CD4-positive, CD25-positive, alpha-beta regulatory T cell (primary cell): ENCODE results near the gene BCL2L11. TPM values are rescaled to one million over a fixed set of nuclear protein-coding genes. Genes with fewer than 3 reads are reported as not detected.
A peak's percentile ranks its signal among the peaks of the same experiment; 100 is the strongest.

Source experiments
- ATAC-seq, 2 donors: fragments of 150-1000 bp; cut with Tn5 transposase; one replicate each; pipeline ENCODE4 v1.10.0; 2021; ENCODE audit warnings: low read depth in 2 of 2, moderate number of reproducible peaks in 2 of 2, moderate library complexity in 1 of 2
- DNase-seq, 3 donors: peaks; one replicate each; pipeline versions ENCODE4 v3.0.0 to v3.0.0-alpha.2; 2012 to 2022; ENCODE audit warnings: mixed read lengths in 1 of 3
- H3K27ac ChIP-seq: one replicate; pipeline ENCODE4 v1.7.0; 2013; ENCODE audit warnings: mild to moderate bottlenecking, low read length; ENCODE audit not compliant: insufficient read depth, poor library complexity, severe bottlenecking
- H3K27me3 ChIP-seq: one replicate; pipeline ENCODE4 v1.7.0; 2013; ENCODE audit warnings: low read length; ENCODE audit not compliant: control insufficient read depth, insufficient read depth
- H3K36me3 ChIP-seq: one replicate; pipeline ENCODE4 v1.7.0; 2013; ENCODE audit warnings: mild to moderate bottlenecking, low read length, moderate library complexity; ENCODE audit not compliant: control insufficient read depth, insufficient read depth
- H3K4me1 ChIP-seq: 2 replicates; pipeline ENCODE4 v1.7.0; 2013; ENCODE audit warnings: mild to moderate bottlenecking, low read length; ENCODE audit not compliant: insufficient read depth, control insufficient read depth, poor library complexity, severe bottlenecking
- H3K4me3 ChIP-seq: one replicate; pipeline ENCODE4 v1.7.0; 2013; ENCODE audit warnings: low read depth, mild to moderate bottlenecking, low read length, moderate library complexity
- H3K9me3 ChIP-seq, 2 experiments: 1 replicate in 1 of 2; 2 replicates in 1 of 2; pipeline ENCODE4 v1.7.0; 2013; ENCODE audit warnings: low read length in 2 of 2, mild to moderate bottlenecking in 1 of 2, moderate library complexity in 1 of 2; ENCODE audit not compliant: control insufficient read depth in 2 of 2
- H3K27ac Mint-ChIP-seq, 3 donors: one replicate each; pipeline ENCODE4 v1.8.0; 2020 to 2022; ENCODE audit warnings: mild to moderate bottlenecking in 3 of 3, mixed read lengths in 3 of 3, moderate library complexity in 2 of 3
- H3K27me3 Mint-ChIP-seq: one replicate; pipeline ENCODE4 v1.8.0; 2022; ENCODE audit warnings: mild to moderate bottlenecking, mixed read lengths
- H3K36me3 Mint-ChIP-seq: one replicate; pipeline ENCODE4 v1.8.0; 2020; ENCODE audit warnings: mixed read lengths
- H3K4me1 Mint-ChIP-seq, 4 donors: one replicate each; pipeline ENCODE4 v1.8.0; 2020 to 2022; ENCODE audit warnings: mixed read lengths in 4 of 4, mild to moderate bottlenecking in 1 of 4
- H3K4me3 Mint-ChIP-seq, 4 donors: one replicate each; pipeline ENCODE4 v1.8.0; 2020 to 2022; ENCODE audit warnings: mild to moderate bottlenecking in 4 of 4, mixed read lengths in 4 of 4, moderate library complexity in 3 of 4
- H3K9me3 Mint-ChIP-seq, 7 donors: one replicate each; pipeline ENCODE4 v1.8.0; 2020 to 2022; ENCODE audit warnings: mixed read lengths in 7 of 7, mild to moderate bottlenecking in 3 of 7, moderate library complexity in 2 of 7
- polyA plus RNA-seq, 4 donors: library from polyadenylated mRNA; unstranded; fragments of 300-500 nt; fragmentation: Illumina TruSeq; gene quantifications; one replicate each; pipeline ENCODE4 v1.2.3, GENCODE V29; 2021
- total RNA-seq: library from RNA; stranded (reverse); gene quantifications from one replicate; pipeline ENCODE4 v1.2.3, GENCODE V29; 2022

Gene BCL2L11
- total and polyA plus RNA-seq, 5 donors from 2014 or later: 18.0 to 96.0 (median 31.9) TPM

- Histone ChIP-seq H3K4me1 (no peaks in the 10 kb centered on the region), H3K27me3 (peaks cover 4% of the 10 kb centered on the region), H3K9me3 (no peaks in the 10 kb centered on the region), H3K27ac (no peak overlapping the region), H3K36me3 (peaks cover 31% of the 10 kb centered on the region), H3K4me3 (no peak overlapping the region)
- H3K36me3 Mint-ChIP-seq: peaks cover 62% of the 10 kb centered on the region
- ATAC-seq (no peak), DNase-seq (no peak)
- peaks cover 6 to 26% (median 12%) of the 10 kb centered on the region in 4 donors for H3K4me1 Mint-ChIP-seq
- H3K27ac Mint-ChIP-seq: no peak overlapping the region
- peaks cover 0 to 3% (median 0%) of the 10 kb centered on the region in 7 donors for H3K9me3 Mint-ChIP-seq
- H3K27me3 Mint-ChIP-seq: peaks cover 15% of the 10 kb centered on the region
- H3K4me3 Mint-ChIP-seq: no peak overlapping the region
Observed at GRCh38 chr2:111139637-111140317, 19.1 kb downstream of the BCL2L11 start.

GRCh38 chr2:111140815-111141214 is 20.1 kb downstream of the BCL2L11 start:
- peaks cover 0 to 3% (median 0%) of the 10 kb centered on the region in 7 donors for H3K9me3 Mint-ChIP-seq
- H3K4me3 Mint-ChIP-seq: no peak overlapping the region
- H3K4me1 Mint-ChIP-seq: peaks cover 9 to 27% (median 12%) of the 10 kb centered on the region in 4 donors
- DNase-seq: no peak
- ATAC-seq: no peak
- no peak overlapping the region for H3K27ac ChIP-seq
- H3K36me3 Mint-ChIP-seq: peaks cover 61% of the 10 kb centered on the region
- no peak overlapping the region for H3K4me3 ChIP-seq
- no peaks in the 10 kb centered on the region for H3K4me1 ChIP-seq
- peaks cover 33% of the 10 kb centered on the region for H3K36me3 ChIP-seq
- peaks cover 4% of the 10 kb centered on the region for H3K27me3 ChIP-seq
- H3K9me3 ChIP-seq: no peaks in the 10 kb centered on the region
- H3K27ac Mint-ChIP-seq: no peak overlapping the region
- peaks cover 13% of the 10 kb centered on the region for H3K27me3 Mint-ChIP-seq

- H3K9me3 ChIP-seq: no peaks in the 10 kb centered on the region
- Mint-ChIP-seq H3K27ac (no peak overlapping the region), H3K9me3 (peaks cover 0 to 3% (median 0%) of the 10 kb centered on the region in 7 donors), H3K4me1 (peaks cover 12 to 21% (median 16%) of the 10 kb centered on the region in 4 donors), H3K27me3 (peaks cover 13% of the 10 kb centered on the region), H3K4me3 (no peak overlapping the region), H3K36me3 (peaks cover 63% of the 10 kb centered on the region)
- H3K36me3 ChIP-seq: peaks cover 29% of the 10 kb centered on the region
- H3K4me3 ChIP-seq: no peak overlapping the region
- DNase-seq: no peak
- no peaks in the 10 kb centered on the region for H3K4me1 ChIP-seq
- no peak overlapping the region for H3K27ac ChIP-seq
- ATAC-seq: no peak
- peaks cover 4% of the 10 kb centered on the region for H3K27me3 ChIP-seq
Observed at GRCh38 chr2:111142101-111142500, 21.4 kb downstream of the BCL2L11 start.

- Histone ChIP-seq H3K9me3 (no peaks in the 10 kb centered on the region), H3K4me3 (no peak overlapping the region), H3K27ac (no peak overlapping the region), H3K4me1 (no peaks in the 10 kb centered on the region), H3K36me3 (peaks cover 29% of the 10 kb centered on the region), H3K27me3 (peaks cover 4% of the 10 kb centered on the region)
- no peak overlapping the region for H3K4me3 Mint-ChIP-seq
- H3K36me3 Mint-ChIP-seq: peaks cover 57% of the 10 kb centered on the region
- peaks cover 0 to 3% (median 0%) of the 10 kb centered on the region in 7 donors for H3K9me3 Mint-ChIP-seq
- H3K27ac Mint-ChIP-seq: no peak overlapping the region
- H3K27me3 Mint-ChIP-seq: peaks cover 13% of the 10 kb centered on the region
- DNase-seq: no peak
- no peak for ATAC-seq
- H3K4me1 Mint-ChIP-seq: peaks cover 12 to 32% (median 17%) of the 10 kb centered on the region in 4 donors
Observed at GRCh38 chr2:111143107-111143842, 22.6 kb downstream of the BCL2L11 start.

GRCh38 chr2:111143843-111144198 is 23.1 kb downstream of the BCL2L11 start:
- Mint-ChIP-seq H3K27ac (no peak overlapping the region), H3K4me1 (peaks cover 10 to 34% (median 19%) of the 10 kb centered on the region in 4 donors), H3K36me3 (peaks cover 51% of the 10 kb centered on the region), H3K27me3 (peaks cover 12% of the 10 kb centered on the region), H3K4me3 (no peak overlapping the region), H3K9me3 (peaks cover 0 to 3% (median 0%) of the 10 kb centered on the region in 7 donors)
- Histone ChIP-seq H3K9me3 (no peaks in the 10 kb centered on the region), H3K36me3 (peaks cover 25% of the 10 kb centered on the region), H3K4me3 (no peak overlapping the region), H3K4me1 (no peaks in the 10 kb centered on the region), H3K27ac (no peak overlapping the region), H3K27me3 (peaks cover 4% of the 10 kb centered on the region)
- ATAC-seq: no peak
- DNase-seq: no peak

- Mint-ChIP-seq H3K36me3 (peaks cover 43% of the 10 kb centered on the region), H3K27me3 (peaks cover 10% of the 10 kb centered on the region), H3K27ac (no peak overlapping the region), H3K9me3 (peaks cover 0 to 3% (median 0%) of the 10 kb centered on the region in 7 donors), H3K4me3 (peak overlapping the region in 1 of 4 donors; percentile 63), H3K4me1 (peaks cover 13 to 40% (median 23%) of the 10 kb centered on the region in 4 donors)
- Histone ChIP-seq H3K27ac (no peak overlapping the region), H3K36me3 (peaks cover 18% of the 10 kb centered on the region), H3K9me3 (no peaks in the 10 kb centered on the region), H3K4me1 (no peaks in the 10 kb centered on the region), H3K4me3 (no peak overlapping the region), H3K27me3 (peaks cover 4% of the 10 kb centered on the region)
- peak in 1 of 3 donors; percentile 5 for DNase-seq
- ATAC-seq: no peak
Observed at GRCh38 chr2:111145103-111145760, 24.5 kb downstream of the BCL2L11 start.

GRCh38 chr2:111145951-111146350 is 25.2 kb downstream of the BCL2L11 start:
- H3K27ac ChIP-seq: no peak overlapping the region
- H3K27me3 ChIP-seq: peaks cover 4% of the 10 kb centered on the region
- no peak overlapping the region for H3K4me3 ChIP-seq
- ATAC-seq: no peak
- Mint-ChIP-seq H3K36me3 (peaks cover 41% of the 10 kb centered on the region), H3K27me3 (peaks cover 12% of the 10 kb centered on the region), H3K4me3 (no peak overlapping the region), H3K4me1 (peaks cover 13 to 42% (median 22%) of the 10 kb centered on the region in 4 donors), H3K27ac (peak overlapping the region in 1 of 3 donors; percentile 40), H3K9me3 (no peaks in the 10 kb centered on the region)
- H3K4me1 ChIP-seq: no peaks in the 10 kb centered on the region
- no peak for DNase-seq
- H3K9me3 ChIP-seq: no peaks in the 10 kb centered on the region
- peaks cover 23% of the 10 kb centered on the region for H3K36me3 ChIP-seq
